ENCODE measurements around the gene ASCL3.

The ASCL3 gene

GRCh38 chr11:8932564-8933180 is 10.1 kb downstream of the ASCL3 start, which contains the start of gene C11orf16:
Gene C11orf16, minus strand, starts transcription at chr11:8932947. Its CDS starts 639 bp downstream, at chr11:8932308.
- peaks cover 3% of the 10 kb centered on the region for H3K4me1 Mint-ChIP-seq (ENCODE audit: low read depth)
- H3K9me3 Mint-ChIP-seq, result no peaks in the 10 kb centered on the region
- H3K36me3 Mint-ChIP-seq (ENCODE audit: low read depth), result no peaks in the 10 kb centered on the region
- H3K27me3 Mint-ChIP-seq (ENCODE audit: low read depth), result no peaks in the 10 kb centered on the region
- no peak within 1 kb of the TSS for H3K4me3 Mint-ChIP-seq
- H3K27ac Mint-ChIP-seq, result no peak within 1 kb of the TSS

- Mint-ChIP-seq H3K27ac (no peak overlapping the region), H3K9me3 (no peaks in the 10 kb centered on the region), H3K4me1 (ENCODE audit: low read depth) (no peaks in the 10 kb centered on the region), H3K4me3 (no peak overlapping the region), H3K36me3 (ENCODE audit: low read depth) (no peaks in the 10 kb centered on the region), H3K27me3 (ENCODE audit: low read depth) (no peaks in the 10 kb centered on the region)
Measured at GRCh38 chr11:8930456-8931175, 12.2 kb downstream of the ASCL3 start.

- Mint-ChIP-seq H3K27ac (no peak overlapping the region), H3K36me3 (ENCODE audit: low read depth) (no peaks in the 10 kb centered on the region), H3K4me3 (no peak overlapping the region), H3K4me1 (ENCODE audit: low read depth) (no peaks in the 10 kb centered on the region), H3K9me3 (no peaks in the 10 kb centered on the region), H3K27me3 (ENCODE audit: low read depth) (no peaks in the 10 kb centered on the region)
Measured at GRCh38 chr11:8928981-8929615, 13.7 kb downstream of the ASCL3 start.

GRCh38 chr11:8928205-8928604 is 14.6 kb downstream of the ASCL3 start:
- no peaks in the 10 kb centered on the region for H3K9me3 Mint-ChIP-seq
- no peaks in the 10 kb centered on the region for H3K4me1 Mint-ChIP-seq (ENCODE audit: low read depth)
- no peak overlapping the region for H3K27ac Mint-ChIP-seq
- no peaks in the 10 kb centered on the region for H3K27me3 Mint-ChIP-seq (ENCODE audit: low read depth)
- H3K4me3 Mint-ChIP-seq, result no peak overlapping the region
- H3K36me3 Mint-ChIP-seq (ENCODE audit: low read depth), result no peaks in the 10 kb centered on the region

- H3K4me1 Mint-ChIP-seq (ENCODE audit: low read depth), result no peaks in the 10 kb centered on the region
- peaks cover 2% of the 10 kb centered on the region for H3K36me3 Mint-ChIP-seq (ENCODE audit: low read depth)
- no peaks in the 10 kb centered on the region for H3K27me3 Mint-ChIP-seq (ENCODE audit: low read depth)
- no peaks in the 10 kb centered on the region for H3K9me3 Mint-ChIP-seq
- no peak overlapping the region for H3K27ac Mint-ChIP-seq
- no peak overlapping the region for H3K4me3 Mint-ChIP-seq
Measured at GRCh38 chr11:8927233-8927632, 15.6 kb downstream of the ASCL3 start.

GRCh38 chr11:8926236-8926635 is 16.6 kb downstream of the ASCL3 start:
- Mint-ChIP-seq H3K27me3 (ENCODE audit: low read depth) (no peaks in the 10 kb centered on the region), H3K36me3 (ENCODE audit: low read depth) (peaks cover 11% of the 10 kb centered on the region), H3K9me3 (no peaks in the 10 kb centered on the region), H3K4me1 (ENCODE audit: low read depth) (no peaks in the 10 kb centered on the region), H3K27ac (no peak overlapping the region), H3K4me3 (no peak overlapping the region)

GRCh38 chr11:8925711-8926110 is 17.1 kb downstream of the ASCL3 start:
- no peaks in the 10 kb centered on the region for H3K9me3 Mint-ChIP-seq
- no peaks in the 10 kb centered on the region for H3K4me1 Mint-ChIP-seq (ENCODE audit: low read depth)
- H3K36me3 Mint-ChIP-seq (ENCODE audit: low read depth), result peaks cover 12% of the 10 kb centered on the region
- no peak overlapping the region for H3K27ac Mint-ChIP-seq
- no peaks in the 10 kb centered on the region for H3K27me3 Mint-ChIP-seq (ENCODE audit: low read depth)
- H3K4me3 Mint-ChIP-seq, result no peak overlapping the region

- H3K36me3 Mint-ChIP-seq (ENCODE audit: low read depth), result peaks cover 16% of the 10 kb centered on the region
- no peak overlapping the region for H3K4me3 Mint-ChIP-seq
- no peak overlapping the region for H3K27ac Mint-ChIP-seq
- no peaks in the 10 kb centered on the region for H3K9me3 Mint-ChIP-seq
- no peaks in the 10 kb centered on the region for H3K27me3 Mint-ChIP-seq (ENCODE audit: low read depth)
- H3K4me1 Mint-ChIP-seq (ENCODE audit: low read depth), result peaks cover 1% of the 10 kb centered on the region
Measured at GRCh38 chr11:8922691-8923090, 20.1 kb downstream of the ASCL3 start.

GRCh38 chr11:8917157-8917825 is 25.5 kb downstream of the ASCL3 start:
- no peaks in the 10 kb centered on the region for H3K9me3 Mint-ChIP-seq
- H3K4me3 Mint-ChIP-seq, result no peak overlapping the region
- no peak overlapping the region for H3K27ac Mint-ChIP-seq
- peaks cover 20% of the 10 kb centered on the region for H3K4me1 Mint-ChIP-seq (ENCODE audit: low read depth)
- H3K36me3 Mint-ChIP-seq (ENCODE audit: low read depth), result peaks cover 19% of the 10 kb centered on the region
- H3K27me3 Mint-ChIP-seq (ENCODE audit: low read depth), result no peaks in the 10 kb centered on the region

GRCh38 chr11:8914661-8915018 is 28.2 kb downstream of the ASCL3 start:
- H3K9me3 Mint-ChIP-seq, result no peaks in the 10 kb centered on the region
- peaks cover 1% of the 10 kb centered on the region for H3K27me3 Mint-ChIP-seq (ENCODE audit: low read depth)
- peak overlapping the region; percentile 72 for H3K27ac Mint-ChIP-seq
- H3K36me3 Mint-ChIP-seq (ENCODE audit: low read depth), result peaks cover 8% of the 10 kb centered on the region
- peaks cover 26% of the 10 kb centered on the region for H3K4me1 Mint-ChIP-seq (ENCODE audit: low read depth)
- peak overlapping the region; percentile 50 for H3K4me3 Mint-ChIP-seq

GRCh38 chr11:8913961-8914660 is 28.7 kb downstream of the ASCL3 start:
- Mint-ChIP-seq H3K27me3 (ENCODE audit: low read depth) (peaks cover 6% of the 10 kb centered on the region), H3K27ac (peak overlapping the region; percentile 72), H3K4me3 (peak overlapping the region; percentile 50), H3K4me1 (ENCODE audit: low read depth) (peaks cover 28% of the 10 kb centered on the region), H3K36me3 (ENCODE audit: low read depth) (peaks cover 8% of the 10 kb centered on the region), H3K9me3 (no peaks in the 10 kb centered on the region)

- Mint-ChIP-seq H3K4me1 (ENCODE audit: low read depth) (peaks cover 35% of the 10 kb centered on the region), H3K27ac (peak within 1 kb of the TSS; percentile 75), H3K27me3 (ENCODE audit: low read depth) (peaks cover 12% of the 10 kb centered on the region), H3K9me3 (no peaks in the 10 kb centered on the region), H3K4me3 (peak within 1 kb of the TSS; percentile 94), H3K36me3 (ENCODE audit: low read depth) (peaks cover 4% of the 10 kb centered on the region)
Measured at GRCh38 chr11:8911029-8911823, 31.6 kb downstream of the ASCL3 start, which contains the start of gene AKIP1. Gene AKIP1, plus strand, starts transcription at chr11:8911189. Its CDS starts 261 bp downstream, at chr11:8911450.

GRCh38 chr11:8910649-8911026 is 32.2 kb downstream of the ASCL3 start:
- Mint-ChIP-seq H3K4me1 (ENCODE audit: low read depth) (peaks cover 35% of the 10 kb centered on the region), H3K27me3 (ENCODE audit: low read depth) (peaks cover 13% of the 10 kb centered on the region), H3K27ac (no peak overlapping the region), H3K36me3 (ENCODE audit: low read depth) (peaks cover 4% of the 10 kb centered on the region), H3K9me3 (no peaks in the 10 kb centered on the region), H3K4me3 (peak overlapping the region; percentile 76)

All from T-helper 1 cell treated with Interleukin-12 subunit alpha and Interleukin-12 subunit beta and Interleukin-4 antibody, amounts not matched to agents 30 μg/mL and 1 μg/mL, for 36 hours (primary cell).